Trophoblast cell (in vitro differentiated cells and primary cell): ENCODE data around the gene TBC1D22A.

Experiments
- DNase-seq, 2 donors: peaks; one replicate each; pipeline ENCODE4 v3.0.0-alpha.2; 2016
- H2AFZ ChIP-seq: 2 replicates; pipeline ENCODE4 v1.6.1; 2013; ENCODE audit warnings: low read length, moderate library complexity, mild to moderate bottlenecking; ENCODE audit not compliant: insufficient read depth, poor library complexity
- H2AK5ac ChIP-seq: 2 replicates; pipeline ENCODE4 v1.6.1; 2013; ENCODE audit warnings: mild to moderate bottlenecking, low read length
- H2BK120ac ChIP-seq: 2 replicates; pipeline ENCODE4 v1.6.1; 2013; ENCODE audit warnings: low read length, mild to moderate bottlenecking, moderate library complexity; ENCODE audit not compliant: insufficient read depth, poor library complexity
- H2BK12ac ChIP-seq: 2 replicates; pipeline ENCODE4 v1.6.1; 2013; ENCODE audit warnings: mild to moderate bottlenecking, low read length, moderate library complexity
- H2BK5ac ChIP-seq: 2 replicates; pipeline ENCODE4 v1.6.1; 2013; ENCODE audit warnings: low read length, low read depth, moderate library complexity, mild to moderate bottlenecking; ENCODE audit not compliant: poor library complexity
- H3K14ac ChIP-seq: 2 replicates; pipeline ENCODE4 v1.6.1; 2013; ENCODE audit warnings: mild to moderate bottlenecking, low read length
- H3K18ac ChIP-seq: 2 replicates; pipeline ENCODE4 v1.6.1; 2013; ENCODE audit warnings: mild to moderate bottlenecking, low read length
- H3K23ac ChIP-seq: 2 replicates; pipeline ENCODE4 v1.6.1; 2013; ENCODE audit warnings: low read length
- H3K27ac ChIP-seq: 2 replicates; pipeline ENCODE4 v1.5.1; 2013; ENCODE audit warnings: low read depth, mild to moderate bottlenecking, inconsistent platforms, low read length, moderate library complexity
- H3K27me3 ChIP-seq: 2 replicates; pipeline ENCODE4 v1.6.1; 2013; ENCODE audit warnings: inconsistent platforms, mild to moderate bottlenecking, low read length, moderate library complexity; ENCODE audit not compliant: insufficient read depth
- H3K36me3 ChIP-seq, 2 experiments: 1 replicate in 1 of 2; 2 replicates in 1 of 2; pipeline ENCODE4 v1.6.1; 2013; ENCODE audit warnings: low read length in 2 of 2, mild to moderate bottlenecking in 2 of 2, moderate library complexity in 1 of 2; ENCODE audit not compliant: insufficient read depth in 2 of 2, control insufficient read depth in 1 of 2
- H3K4ac ChIP-seq: 2 replicates; pipeline ENCODE4 v1.6.1; 2013; ENCODE audit warnings: low read depth, mild to moderate bottlenecking, low read length, moderate library complexity
- H3K4me1 ChIP-seq, 2 experiments: 1 replicate in 1 of 2; 2 replicates in 1 of 2; pipeline ENCODE4 v1.6.1; 2013; ENCODE audit warnings: low read length in 2 of 2, mild to moderate bottlenecking in 2 of 2, moderate library complexity in 1 of 2; ENCODE audit not compliant: insufficient read depth in 2 of 2, control insufficient read depth in 1 of 2
- H3K4me2 ChIP-seq: 2 replicates; pipeline ENCODE4 v1.6.1; 2013; ENCODE audit warnings: inconsistent platforms, mild to moderate bottlenecking, low read length, moderate library complexity
- H3K4me3 ChIP-seq: 2 replicates; pipeline ENCODE4 v1.5.1; 2013; ENCODE audit warnings: mild to moderate bottlenecking, low read depth, low read length, inconsistent platforms
- H3K79me1 ChIP-seq: one replicate; pipeline ENCODE4 v1.6.1; 2013; ENCODE audit warnings: low read length
- H3K79me2 ChIP-seq: 2 replicates; pipeline ENCODE4 v1.6.1; 2013; ENCODE audit warnings: low read length, mild to moderate bottlenecking; ENCODE audit not compliant: control insufficient read depth, insufficient read depth, poor library complexity
- H3K9ac ChIP-seq: 2 replicates; pipeline ENCODE4 v1.6.1; 2013; ENCODE audit warnings: mild to moderate bottlenecking, low read length
- H3K9me3 ChIP-seq: 2 replicates; pipeline ENCODE4 v1.6.1; 2013; ENCODE audit warnings: low read depth, mild to moderate bottlenecking, control low read depth, inconsistent platforms, low read length; ENCODE audit not compliant: insufficient read depth
- H4K12ac ChIP-seq: 2 replicates; pipeline ENCODE4 v1.6.1; 2013; ENCODE audit warnings: low read depth, mild to moderate bottlenecking, low read length, moderate library complexity
- H4K8ac ChIP-seq: 2 replicates; pipeline ENCODE4 v1.6.1; 2013; ENCODE audit warnings: low read depth, mild to moderate bottlenecking, low read length, moderate library complexity
- H4K91ac ChIP-seq: one replicate; pipeline ENCODE4 v1.6.1; 2013; ENCODE audit warnings: low read depth, mild to moderate bottlenecking, low read length, moderate library complexity
- WGBS: extraction: QIAGEN DNeasy Blood & Tissue Kit; methylation state at CpG from one replicate; pipeline ENCODE4 v1.1.7; 2013; ENCODE audit warnings: missing lambda C conversion rate; ENCODE audit not compliant: insufficient read length, insufficient coverage; ENCODE audit errors: extremely low coverage; 5-methylcytosine and 5-hydroxymethylcytosine counted together

TBC1D22A gene

GRCh38 chr22:47074105-47074504 lies 311.7 kb downstream of the TBC1D22A start:
- Histone ChIP-seq H3K79me2 (no peaks in the 10 kb centered on the region), H3K79me1 (no peaks in the 10 kb centered on the region), H4K91ac (no peak overlapping the region), H3K4me3 (no peak overlapping the region), H3K4me1 (peaks cover 0 to 3% of the 10 kb centered on the region in 2 experiments), H3K4ac (no peak overlapping the region), H3K14ac (no peak overlapping the region), H2BK120ac (no peak overlapping the region), H4K8ac (no peak overlapping the region), H3K23ac (no peak overlapping the region), H3K9me3 (no peaks in the 10 kb centered on the region), H3K9ac (no peak overlapping the region), H2AFZ (no peak overlapping the region), H2AK5ac (no peak overlapping the region), H3K27me3 (no peaks in the 10 kb centered on the region), H3K36me3 (peaks cover 0 to 2% of the 10 kb centered on the region in 2 experiments), H3K18ac (no peak overlapping the region), H3K27ac (no peak overlapping the region), H4K12ac (no peak overlapping the region), H3K4me2 (no peak overlapping the region), H2BK5ac (no peak overlapping the region), H2BK12ac (no peak overlapping the region)
- no peak for DNase-seq
- WGBS = no CpG with 5 or more reads among the region's 7 CpGs

- no peak overlapping the region for H2AK5ac ChIP-seq
- no peak overlapping the region for H4K12ac ChIP-seq
- no peak overlapping the region for H3K14ac ChIP-seq
- no peak for DNase-seq
- no peaks in the 10 kb centered on the region for H3K27me3 ChIP-seq
- no peak overlapping the region for H4K91ac ChIP-seq
- no peak overlapping the region for H3K4me3 ChIP-seq
- H3K79me1 ChIP-seq = no peaks in the 10 kb centered on the region
- H2BK12ac ChIP-seq = no peak overlapping the region
- H3K4ac ChIP-seq = no peak overlapping the region
- no peaks in the 10 kb centered on the region for H3K79me2 ChIP-seq
- peaks cover 0 to 3% of the 10 kb centered on the region in 2 experiments for H3K4me1 ChIP-seq
- no peak overlapping the region for H2AFZ ChIP-seq
- no peak overlapping the region for H3K23ac ChIP-seq
- no peaks in the 10 kb centered on the region for H3K9me3 ChIP-seq
- no peak overlapping the region for H3K9ac ChIP-seq
- H4K8ac ChIP-seq = no peak overlapping the region
- H3K4me2 ChIP-seq = no peak overlapping the region
- no peak overlapping the region for H3K18ac ChIP-seq
- H2BK5ac ChIP-seq = no peak overlapping the region
- no peak overlapping the region for H2BK120ac ChIP-seq
- peaks cover 0 to 2% of the 10 kb centered on the region in 2 experiments for H3K36me3 ChIP-seq
- H3K27ac ChIP-seq = no peak overlapping the region
Observed at GRCh38 chr22:47075568-47075967, 313.1 kb downstream of the TBC1D22A start.

- H3K18ac ChIP-seq = no peak overlapping the region
- no peak overlapping the region for H3K23ac ChIP-seq
- H2AFZ ChIP-seq = no peak overlapping the region
- no peaks in the 10 kb centered on the region for H3K4me1 ChIP-seq
- no peak overlapping the region for H4K91ac ChIP-seq
- H3K4me2 ChIP-seq = no peak overlapping the region
- H2BK12ac ChIP-seq = no peak overlapping the region
- no peak overlapping the region for H3K14ac ChIP-seq
- no peaks in the 10 kb centered on the region for H3K9me3 ChIP-seq
- no peak overlapping the region for H2BK5ac ChIP-seq
- no peak overlapping the region for H2BK120ac ChIP-seq
- no peak for DNase-seq
- H3K79me2 ChIP-seq = no peaks in the 10 kb centered on the region
- no peak overlapping the region for H4K8ac ChIP-seq
- no peak overlapping the region for H3K9ac ChIP-seq
- no peaks in the 10 kb centered on the region for H3K79me1 ChIP-seq
- H3K4me3 ChIP-seq = no peak overlapping the region
- no peak overlapping the region for H3K4ac ChIP-seq
- no peak overlapping the region for H2AK5ac ChIP-seq
- no peaks in the 10 kb centered on the region for H3K27me3 ChIP-seq
- H3K36me3 ChIP-seq = peaks cover 0 to 2% of the 10 kb centered on the region in 2 experiments
- no peak overlapping the region for H4K12ac ChIP-seq
- no peak overlapping the region for H3K27ac ChIP-seq
- WGBS = no CpG with 5 or more reads among the region's 2 CpGs
Observed at GRCh38 chr22:47076758-47077157, 314.3 kb downstream of the TBC1D22A start.

- Histone ChIP-seq H2AFZ (no peak overlapping the region), H2BK5ac (no peak overlapping the region), H3K27me3 (no peaks in the 10 kb centered on the region), H3K4me1 (peaks cover 0 to 2% of the 10 kb centered on the region in 2 experiments), H3K9me3 (no peaks in the 10 kb centered on the region), H3K4me3 (no peak overlapping the region), H3K14ac (no peak overlapping the region), H3K9ac (no peak overlapping the region), H3K79me2 (no peaks in the 10 kb centered on the region), H3K4me2 (no peak overlapping the region), H3K79me1 (no peaks in the 10 kb centered on the region), H2AK5ac (no peak overlapping the region), H4K91ac (no peak overlapping the region), H2BK12ac (no peak overlapping the region), H3K27ac (no peak overlapping the region), H3K18ac (no peak overlapping the region), H4K12ac (no peak overlapping the region), H4K8ac (no peak overlapping the region), H3K23ac (no peak overlapping the region), H3K36me3 (no peaks in the 10 kb centered on the region), H2BK120ac (no peak overlapping the region), H3K4ac (no peak overlapping the region)
- no CpG with 5 or more reads among the region's 3 CpGs for WGBS
- no peak for DNase-seq
Observed at GRCh38 chr22:47080100-47080499, 317.6 kb downstream of the TBC1D22A start.
